Neuronal stem cell (in vitro differentiated cells): ENCODE data around the gene PDGFB.

Experiments
- DNase-seq: peaks from one replicate; pipeline ENCODE4 v3.0.0-alpha.2; 2013; ENCODE audit warnings: low spot score
- H2AFZ ChIP-seq: one replicate; pipeline ENCODE4 v1.6.1; 2013; ENCODE audit warnings: mild to moderate bottlenecking, low read length, inconsistent platforms
- H2AK5ac ChIP-seq: 2 replicates; pipeline ENCODE4 v1.6.1; 2013; ENCODE audit warnings: low read depth, mild to moderate bottlenecking, inconsistent platforms, low read length, moderate library complexity, mixed read lengths
- H2BK120ac ChIP-seq: 2 replicates; pipeline ENCODE4 v1.6.1; 2013; ENCODE audit warnings: low read depth, mild to moderate bottlenecking, inconsistent platforms, low read length, moderate library complexity, mixed read lengths
- H2BK12ac ChIP-seq: one replicate; pipeline ENCODE4 v1.6.1; 2013; ENCODE audit warnings: low read length, inconsistent platforms
- H2BK15ac ChIP-seq: 2 replicates; pipeline ENCODE4 v1.6.1; 2013; ENCODE audit warnings: mild to moderate bottlenecking, low read length, inconsistent platforms, mixed read lengths
- H2BK5ac ChIP-seq: one replicate; pipeline ENCODE4 v1.6.1; 2013; ENCODE audit warnings: inconsistent platforms, mild to moderate bottlenecking, low read length, moderate library complexity
- H3K14ac ChIP-seq: one replicate; pipeline ENCODE4 v1.6.1; 2013; ENCODE audit warnings: low read length, inconsistent platforms
- H3K18ac ChIP-seq: 2 replicates; pipeline ENCODE4 v1.6.1; 2013; ENCODE audit warnings: low read length, inconsistent platforms
- H3K23ac ChIP-seq: 2 replicates; pipeline ENCODE4 v1.6.1; 2013; ENCODE audit warnings: low read depth, mild to moderate bottlenecking, mixed read lengths, low read length, inconsistent platforms; ENCODE audit not compliant: poor library complexity
- H3K27ac ChIP-seq: replicated peaks from 3 replicates; pipeline ENCODE4 v1.5.1; 2013; ENCODE audit warnings: low read length, inconsistent platforms
- H3K27me3 ChIP-seq, 3 experiments: 2 replicates each; pipeline ENCODE4 v1.6.1; 2013; ENCODE audit warnings: low read length in 3 of 3, mild to moderate bottlenecking in 2 of 3, inconsistent platforms in 1 of 3, low read depth in 1 of 3, mixed read lengths in 1 of 3, moderate library complexity in 1 of 3; ENCODE audit not compliant: control insufficient read depth in 3 of 3, insufficient read depth in 3 of 3
- H3K36me3 ChIP-seq, 2 donors: replicated peaks in 1 of 2; 2 replicates each; pipeline ENCODE4 v1.6.1; 2013; ENCODE audit warnings: low read length in 2 of 2; ENCODE audit not compliant: control insufficient read depth in 2 of 2, insufficient read depth in 2 of 2
- H3K4ac ChIP-seq: 2 replicates; pipeline ENCODE4 v1.6.1; 2013; ENCODE audit warnings: inconsistent platforms, mild to moderate bottlenecking, low read length, moderate library complexity
- H3K4me1 ChIP-seq, 2 donors: 1 replicate in 1 of 2; 2 replicates in 1 of 2; pipeline ENCODE4 v1.6.1; 2013; ENCODE audit warnings: low read length in 2 of 2, low read depth in 1 of 2; ENCODE audit not compliant: control insufficient read depth in 2 of 2, insufficient read depth in 1 of 2
- H3K4me2 ChIP-seq: one replicate; pipeline ENCODE4 v1.6.1; 2013; ENCODE audit warnings: mild to moderate bottlenecking, low read length, inconsistent platforms; ENCODE audit not compliant: insufficient read depth, poor library complexity, severe bottlenecking
- H3K4me3 ChIP-seq, 2 donors: 2 replicates each; pipeline ENCODE4 v1.5.1; 2013; ENCODE audit warnings: low read length in 2 of 2, mild to moderate bottlenecking in 2 of 2, inconsistent platforms in 1 of 2, moderate library complexity in 1 of 2
- H3K79me1 ChIP-seq: one replicate; pipeline ENCODE4 v1.6.1; 2013; ENCODE audit warnings: low read depth, mild to moderate bottlenecking, inconsistent platforms, low read length, moderate library complexity
- H3K9ac ChIP-seq: one replicate; pipeline ENCODE4 v1.6.1; 2013; ENCODE audit warnings: mild to moderate bottlenecking, low read depth, low read length, inconsistent platforms; ENCODE audit not compliant: poor library complexity
- H3K9me3 ChIP-seq, 2 donors: replicated peaks in 1 of 2; 2 replicates each; pipeline versions ENCODE3 to v1.6.1; 2013; ENCODE audit warnings: low read length in 2 of 2, mild to moderate bottlenecking in 2 of 2, inconsistent platforms in 1 of 2, low read depth in 1 of 2, mixed read lengths in 1 of 2, moderate library complexity in 1 of 2; ENCODE audit not compliant: control insufficient read depth in 2 of 2, insufficient read depth in 1 of 2
- H4K8ac ChIP-seq: one replicate; pipeline ENCODE4 v1.6.1; 2013; ENCODE audit warnings: low read depth, mild to moderate bottlenecking, inconsistent platforms, low read length, moderate library complexity
- H4K91ac ChIP-seq: one replicate; pipeline ENCODE4 v1.6.1; 2013; ENCODE audit warnings: low read length, low read depth, mild to moderate bottlenecking, inconsistent platforms; ENCODE audit not compliant: poor library complexity
- WGBS, 2 donors: extraction: QIAGEN DNeasy Blood & Tissue Kit; methylation state at CpG; one replicate each; pipeline ENCODE4 v1.1.7; 2013; ENCODE audit warnings: missing lambda C conversion rate in 2 of 2, mixed read lengths in 1 of 2; ENCODE audit not compliant: insufficient read length in 2 of 2, insufficient replicate concordance in 1 of 2; ENCODE audit errors: extremely low coverage in 2 of 2; 5-methylcytosine and 5-hydroxymethylcytosine counted together

Gene PDGFB

GRCh38 chr22:39179401-39179827 lies 65.4 kb downstream of the PDGFB start:
- Histone ChIP-seq H2AFZ (peak overlapping the region; percentile 83), H3K36me3 (no peaks in the 10 kb centered on the region), H3K4me3 (no peak overlapping the region), H3K18ac (peak overlapping the region; percentile 1), H2BK5ac (no peak overlapping the region), H3K4ac (no peak overlapping the region), H3K9ac (no peak overlapping the region), H2AK5ac (peak overlapping the region; percentile 9), H3K9me3 (peaks cover 5 to 6% of the 10 kb centered on the region in 2 donors), H2BK15ac (peak overlapping the region; percentile 78), H3K79me1 (no peaks in the 10 kb centered on the region), H4K91ac (no peak overlapping the region), H3K23ac (no peak overlapping the region), H3K27me3 (no peaks in the 10 kb centered on the region), H3K14ac (no peak overlapping the region), H4K8ac (no peak overlapping the region), H3K27ac (no peak overlapping the region), H2BK12ac (peak overlapping the region; percentile 11), H3K4me1 (peaks cover 34 to 35% of the 10 kb centered on the region in 2 donors), H3K4me2 (no peak overlapping the region), H2BK120ac (no peak overlapping the region)
- no CpG with 5 or more reads among the region's 6 CpGs for WGBS, 2 donors
- no peak for DNase-seq

GRCh38 chr22:39178206-39179111 lies 66.3 kb downstream of the PDGFB start:
- H3K14ac ChIP-seq = no peak overlapping the region
- no peak for DNase-seq
- H3K79me1 ChIP-seq = no peaks in the 10 kb centered on the region
- no peak overlapping the region for H3K4ac ChIP-seq
- no peaks in the 10 kb centered on the region for H3K36me3 ChIP-seq
- peak overlapping the region; percentile 62 for H3K18ac ChIP-seq
- peak overlapping the region; percentile 88 for H2BK5ac ChIP-seq
- H3K9ac ChIP-seq = no peak overlapping the region
- H2BK120ac ChIP-seq = no peak overlapping the region
- H3K4me1 ChIP-seq = peaks cover 43 to 45% of the 10 kb centered on the region in 2 donors
- H3K4me3 ChIP-seq = no peak overlapping the region
- H2BK15ac ChIP-seq = peak overlapping the region; percentile 79
- H4K8ac ChIP-seq = no peak overlapping the region
- whole genome bisulfite sequencing, 2 donors = no CpG with 5 or more reads among the region's 19 CpGs
- H3K4me2 ChIP-seq = no peak overlapping the region
- H2AFZ ChIP-seq = no peak overlapping the region
- no peak overlapping the region for H3K23ac ChIP-seq
- no peak overlapping the region for H4K91ac ChIP-seq
- H3K9me3 ChIP-seq = peaks cover 5 to 6% of the 10 kb centered on the region in 2 donors
- H3K27ac ChIP-seq = no peak overlapping the region
- H2BK12ac ChIP-seq = no peak overlapping the region
- H2AK5ac ChIP-seq = peak overlapping the region; percentile 96
- H3K27me3 ChIP-seq = no peaks in the 10 kb centered on the region

- H3K18ac ChIP-seq = peak overlapping the region; percentile 98
- no peaks in the 10 kb centered on the region for H3K79me1 ChIP-seq
- H3K36me3 ChIP-seq = no peaks in the 10 kb centered on the region
- H2BK120ac ChIP-seq = peak overlapping the region; percentile 17
- no peaks in the 10 kb centered on the region for H3K27me3 ChIP-seq
- WGBS, 2 donors = no CpG with 5 or more reads among the region's 9 CpGs
- H4K91ac ChIP-seq = no peak overlapping the region
- H2AFZ ChIP-seq = no peak overlapping the region
- H2AK5ac ChIP-seq = peak overlapping the region; percentile 96
- H2BK15ac ChIP-seq = peak overlapping the region; percentile 79
- H3K4me3 ChIP-seq = no peak overlapping the region
- peak overlapping the region; percentile 88 for H2BK5ac ChIP-seq
- no peak overlapping the region for H3K23ac ChIP-seq
- no peak overlapping the region for H3K27ac ChIP-seq
- H3K4me2 ChIP-seq = no peak overlapping the region
- H3K9me3 ChIP-seq = peaks cover 5 to 6% of the 10 kb centered on the region in 2 donors
- H3K4me1 ChIP-seq = peaks cover 48 to 49% of the 10 kb centered on the region in 2 donors
- no peak overlapping the region for H3K14ac ChIP-seq
- H2BK12ac ChIP-seq = peak overlapping the region; percentile 70
- no peak for DNase-seq
- no peak overlapping the region for H4K8ac ChIP-seq
- H3K4ac ChIP-seq = no peak overlapping the region
- peak overlapping the region; percentile 38 for H3K9ac ChIP-seq
Observed at GRCh38 chr22:39177791-39178190, 67.0 kb downstream of the PDGFB start.

GRCh38 chr22:39177456-39177775 lies 67.4 kb downstream of the PDGFB start:
- peak overlapping the region; percentile 33 for H2BK120ac ChIP-seq
- H3K9ac ChIP-seq = peak overlapping the region; percentile 61
- H2AFZ ChIP-seq = peak overlapping the region; percentile 64
- peak overlapping the region; percentile 50 for H3K14ac ChIP-seq
- peak overlapping the region; percentile 70 for H2BK12ac ChIP-seq
- no peak for DNase-seq
- WGBS, 2 donors = no CpG with 5 or more reads among the region's 2 CpGs
- H3K23ac ChIP-seq = no peak overlapping the region
- no peak overlapping the region for H3K4me3 ChIP-seq
- no peak overlapping the region for H3K4me2 ChIP-seq
- no peak overlapping the region for H3K4ac ChIP-seq
- peak overlapping the region; percentile 88 for H2BK5ac ChIP-seq
- peaks cover 48 to 49% of the 10 kb centered on the region in 2 donors for H3K4me1 ChIP-seq
- no peaks in the 10 kb centered on the region for H3K79me1 ChIP-seq
- H3K27ac ChIP-seq = no peak overlapping the region
- peak overlapping the region; percentile 98 for H3K18ac ChIP-seq
- H2BK15ac ChIP-seq = peak overlapping the region; percentile 79
- peak overlapping the region; percentile 35 for H4K91ac ChIP-seq
- no peaks in the 10 kb centered on the region for H3K36me3 ChIP-seq
- H3K9me3 ChIP-seq = peaks cover 5% of the 10 kb centered on the region in 2 donors
- no peaks in the 10 kb centered on the region for H3K27me3 ChIP-seq
- no peak overlapping the region for H4K8ac ChIP-seq
- peak overlapping the region; percentile 96 for H2AK5ac ChIP-seq
